IMR-90 (cell line): ENCODE data around the gene KCNJ13. TPM values are rescaled to one million over a fixed set of nuclear protein-coding genes. Genes with fewer than 3 reads are reported as not detected.

ENCODE experiments used
- ATAC-seq: fragments of 200-7000 bp; cut with Tn5 transposase; 2 replicates; pipeline ENCODE4 v1.9.1; 2020; ENCODE audit warnings: low read depth, mild to moderate bottlenecking, moderate library complexity
- BruUV-seq: library from RNA; stranded (reverse); fragments of 400-500 nt; replicated peaks from 2 replicates; lab custom pipeline; 2021; lab: Mats Ljungman, UMichigan
- CTCF ChIA-PET: fragments of 300-600 bp; formaldehyde crosslinking; extraction: SDS; loops from one replicate; lab custom pipeline; 2021; ENCODE audit warnings: antibody characterized with exemption; lab: Yijun Ruan, JAX
- POLR2A ChIA-PET: fragments of 300-600 bp; sonication (Branson Sonifier 250); formaldehyde crosslinking; loops from one replicate; lab custom pipeline; 2022; ENCODE audit warnings: antibody characterized with exemption; ENCODE audit not compliant: unreplicated experiment; lab: Charles Lee
- DNase-seq: peaks from one replicate; pipeline ENCODE4 v3.0.0; 2013
- H2AFZ ChIP-seq: replicated peaks from 2 replicates; pipeline ENCODE3; 2013; ENCODE audit warnings: low read length, mild to moderate bottlenecking; ENCODE audit not compliant: poor library complexity
- H2AK5ac ChIP-seq: 2 replicates; pipeline ENCODE4 v1.6.1; 2013; ENCODE audit warnings: low read depth, low read length, inconsistent platforms
- H2AK9ac ChIP-seq: replicated peaks from 2 replicates; pipeline ENCODE3; 2013; ENCODE audit warnings: mild to moderate bottlenecking, low read depth, low read length, moderate library complexity; ENCODE audit not compliant: poor library complexity
- H2BK120ac ChIP-seq: 2 replicates; pipeline ENCODE4 v1.6.1; 2013; ENCODE audit warnings: low read depth, low read length, inconsistent platforms
- H2BK15ac ChIP-seq: 3 replicates; pipeline ENCODE4 v1.6.1; 2013; ENCODE audit warnings: low read depth, low read length, inconsistent platforms
- H2BK20ac ChIP-seq: 2 replicates; pipeline ENCODE4 v1.6.1; 2013; ENCODE audit warnings: low read depth, mild to moderate bottlenecking, inconsistent platforms, low read length, moderate library complexity
- H2BK5ac ChIP-seq: 2 replicates; pipeline ENCODE4 v1.6.1; 2013; ENCODE audit warnings: mild to moderate bottlenecking, low read depth, low read length, inconsistent platforms; ENCODE audit not compliant: poor library complexity, severe bottlenecking
- H3K14ac ChIP-seq: replicated peaks from 2 replicates; pipeline ENCODE4 v1.6.1; 2013; ENCODE audit warnings: low read depth, low read length, inconsistent platforms
- H3K18ac ChIP-seq: 2 replicates; pipeline ENCODE4 v1.6.1; 2013; ENCODE audit warnings: low read depth, low read length, control low read depth
- H3K23ac ChIP-seq: 2 replicates; pipeline ENCODE4 v1.6.1; 2013; ENCODE audit warnings: low read depth, low read length, inconsistent platforms
- H3K27ac ChIP-seq: 2 replicates; pipeline ENCODE4 v1.5.1; 2013; ENCODE audit warnings: mild to moderate bottlenecking, control low read depth, low read length; ENCODE audit not compliant: insufficient read depth
- H3K27me3 ChIP-seq: 2 replicates; pipeline ENCODE4 v1.6.1; 2013; ENCODE audit warnings: low read length; ENCODE audit not compliant: control insufficient read depth, insufficient read depth
- H3K36me3 ChIP-seq: 2 replicates; pipeline ENCODE4 v1.6.1; 2013; ENCODE audit warnings: low read length, mixed read lengths; ENCODE audit not compliant: control insufficient read depth, insufficient read depth
- H3K4ac ChIP-seq: 2 replicates; pipeline ENCODE4 v1.6.1; 2013; ENCODE audit warnings: low read depth, low read length, inconsistent platforms
- H3K4me1 ChIP-seq: 2 replicates; pipeline ENCODE4 v1.6.1; 2013; ENCODE audit warnings: low read length, mixed read lengths; ENCODE audit not compliant: control insufficient read depth, insufficient read depth
- H3K4me2 ChIP-seq: 2 replicates; pipeline ENCODE4 v1.6.1; 2013; ENCODE audit warnings: low read depth, mild to moderate bottlenecking, control low read depth, low read length, moderate library complexity
- H3K4me3 ChIP-seq: 2 replicates; pipeline ENCODE4 v1.5.1; 2013; ENCODE audit warnings: low read depth, mild to moderate bottlenecking, control low read depth, low read length, moderate library complexity; ENCODE audit not compliant: insufficient read depth
- H3K56ac ChIP-seq: 2 replicates; pipeline ENCODE4 v1.6.1; 2013; ENCODE audit warnings: low read length, inconsistent platforms; ENCODE audit not compliant: insufficient read depth; ENCODE audit errors: extremely low read depth
- H3K79me1 ChIP-seq, 2 experiments: 2 replicates each; pipeline ENCODE4 v1.6.1; 2013; ENCODE audit warnings: low read length in 2 of 2, inconsistent platforms in 1 of 2, low read depth in 1 of 2
- H3K9ac ChIP-seq: 2 replicates; pipeline ENCODE4 v1.6.1; 2013; ENCODE audit warnings: low read depth, low read length, control low read depth
- H3K9me1 ChIP-seq: 2 replicates; pipeline ENCODE4 v1.6.1; 2013; ENCODE audit warnings: low read length, inconsistent platforms; ENCODE audit not compliant: insufficient read depth
- H3K9me3 ChIP-seq: 2 replicates; pipeline ENCODE4 v1.6.1; 2013; ENCODE audit warnings: low read length; ENCODE audit not compliant: control insufficient read depth, insufficient read depth
- H4K20me1 ChIP-seq: 2 replicates; pipeline ENCODE4 v1.6.1; 2013; ENCODE audit warnings: low read length, inconsistent platforms; ENCODE audit not compliant: insufficient read depth
- H4K5ac ChIP-seq: 2 replicates; pipeline ENCODE4 v1.6.1; 2013; ENCODE audit warnings: mild to moderate bottlenecking, low read depth, low read length, control low read depth
- H4K8ac ChIP-seq, 2 experiments: 2 replicates each; pipeline ENCODE4 v1.6.1; 2013; ENCODE audit warnings: low read depth in 2 of 2, low read length in 2 of 2, control low read depth in 1 of 2, inconsistent platforms in 1 of 2
- H4K91ac ChIP-seq: 2 replicates; pipeline ENCODE4 v1.6.1; 2013; ENCODE audit warnings: low read depth, low read length, inconsistent platforms; ENCODE audit not compliant: insufficient read depth
- BHLHE40 ChIP-seq: fragments of 150-350 bp; IDR thresholded peaks from 2 replicates; pipeline ENCODE4 v1.6.1; 2016; ENCODE audit warnings: mild to moderate bottlenecking, low read depth, low read length
- CEBPB ChIP-seq: IDR thresholded peaks from 2 replicates; pipeline ENCODE4 v1.6.1; 2012; ENCODE audit warnings: low read depth, low read length, improper control_type of control experiment
- CHD1 ChIP-seq: IDR thresholded peaks from 2 replicates; pipeline ENCODE4 v1.6.1; 2012; ENCODE audit warnings: low read depth, low read length, improper control_type of control experiment
- CTCF ChIP-seq: conservative IDR thresholded peaks from 2 replicates; pipeline ENCODE4 v1.5.1; 2012; ENCODE audit warnings: mild to moderate bottlenecking, low read depth, low read length, improper control_type of control experiment
- MAFK ChIP-seq: IDR thresholded peaks from 2 replicates; pipeline ENCODE4 v1.6.1; 2012; ENCODE audit warnings: low read depth, low read length, improper control_type of control experiment
- MXI1 ChIP-seq: IDR thresholded peaks from 2 replicates; pipeline ENCODE4 v1.6.1; 2012; ENCODE audit warnings: low read depth, mild to moderate bottlenecking, low read length, moderate library complexity, borderline replicate concordance
- NFE2L2 ChIP-seq: fragments of 150-350 bp; IDR thresholded peaks from 2 replicates; pipeline ENCODE4 v1.6.1; 2016; ENCODE audit warnings: low read depth, mild to moderate bottlenecking, low read length
- POLR2A ChIP-seq: IDR thresholded peaks from 2 replicates; pipeline ENCODE4 v1.6.1; 2012; ENCODE audit warnings: mild to moderate bottlenecking, low read depth, low read length
- RCOR1 ChIP-seq: IDR thresholded peaks from 2 replicates; pipeline ENCODE4 v1.6.1; 2012; ENCODE audit warnings: mild to moderate bottlenecking, low read length, improper control_type of control experiment; ENCODE audit not compliant: insufficient replicate concordance
- USF2 ChIP-seq: fragments of 150-350 bp; IDR thresholded peaks from 2 replicates; pipeline ENCODE4 v1.6.1; 2017; ENCODE audit warnings: mild to moderate bottlenecking, antibody characterized with exemption, low read length, low read depth
- WGBS, 2 experiments: methylation state at CpG; one replicate each; pipeline versions ENCODE4 v1.1.5 to v1.1.7; 2013; ENCODE audit warnings: missing lambda C conversion rate in 2 of 2; ENCODE audit not compliant: insufficient read length in 1 of 2; ENCODE audit errors: extremely low coverage in 2 of 2; 5-methylcytosine and 5-hydroxymethylcytosine counted together
- dilution Hi-C: fragments of 300-500 bp; cut with HindIII; formaldehyde crosslinking; loops from one replicate; pipeline ENCODE4 v1.14.3; 2018; ENCODE audit warnings: low sequenced_read_pairs; ENCODE audit not compliant: unreplicated experiment
- in situ Hi-C: fragments of 300-500 bp; cut with MboI; formaldehyde crosslinking; loops from 3 replicates; pipeline ENCODE4 v1.14.3; 2019; ENCODE audit warnings: low sequenced_read_pairs, inconsistent platforms, mixed read lengths
- intact Hi-C: fragments of 100-400 bp; cut with micrococcal nuclease; formaldehyde crosslinking; loops from 2 replicates; pipeline ENCODE4 v1.10.0; 2022
- polyA plus RNA-seq, 3 experiments: library from polyadenylated mRNA; depleted of rRNA; stranded (reverse); fragments of >200 nt; gene quantifications; 2 replicates each; pipeline ENCODE4 v1.2.3, GENCODE V29; 2012; ENCODE audit warnings: low replicate concordance in 1 of 3
- total RNA-seq: library from RNA; depleted of rRNA; stranded (reverse); fragments of >200 nt; gene quantifications from 2 replicates; pipeline ENCODE4 v1.2.3, GENCODE V29; 2012

KCNJ13 gene
- total and polyA plus RNA-seq, 2 of the 4 experiments (the other 2 are of a cell fraction), result not detected

- Histone ChIP-seq H2BK120ac (no peak overlapping the region), H3K4me2 (no peak overlapping the region), H3K14ac (no peak overlapping the region), H3K23ac (no peak overlapping the region), H2AK5ac (no peak overlapping the region), H3K9me1 (no peaks in the 10 kb centered on the region; the same call in 1 of the 2 replicates), H3K27ac (no peak overlapping the region), H4K5ac (no peak overlapping the region), H3K9ac (no peak overlapping the region), H2BK15ac (no peak overlapping the region), H2AFZ (no peak overlapping the region), H3K4ac (no peak overlapping the region), H4K8ac (no peak overlapping the region), H2AK9ac (no peak overlapping the region), H3K36me3 (peaks cover 7% of the 10 kb centered on the region; the same call in 1 of the 2 replicates), H3K18ac (no peak overlapping the region), H3K4me3 (no peak overlapping the region), H2BK20ac (no peak overlapping the region), H3K79me1 (peaks cover 10 to 47% of the 10 kb centered on the region in 2 experiments), H4K20me1 (peaks cover 16% of the 10 kb centered on the region), H3K56ac (no peak overlapping the region), H3K9me3 (no peaks in the 10 kb centered on the region), H4K91ac (no peak overlapping the region), H3K4me1 (no peaks in the 10 kb centered on the region), H2BK5ac (no peak overlapping the region), H3K27me3 (no peaks in the 10 kb centered on the region)
- BruUV-seq, result no TSS peak
- in situ Hi-C loops, result no loop called here
- no peak for TF ChIP-seq MXI1
- TF ChIP-seq POLR2A, result no peak
- no peak for TF ChIP-seq CHD1
- no peak for TF ChIP-seq CTCF
- no peak for TF ChIP-seq MAFK
- TF ChIP-seq CEBPB, result no peak
- no peak for TF ChIP-seq USF2
- no peak for TF ChIP-seq BHLHE40
- no peak for TF ChIP-seq NFE2L2
- TF ChIP-seq RCOR1, result no peak
- ChIA-PET CTCF (interaction anchor here (0.6 kb wide), 1 partner anchor 105 kb away, joined by 3 read pairs; no protein-coding TSS in a partner anchor), POLR2A (no interaction called here)
- intact Hi-C loops, result no loop called here
- ATAC-seq, result no peak
- WGBS, 2 experiments, result no CpG with 5 or more reads among the region's 2 CpGs
- DNase-seq, result peak; percentile 1
- dilution Hi-C loops, result no loop called here
These were observed 44.9 kb downstream of the KCNJ13 start for GRCh38 chr2:232731470-232731869.
